Central memory CD4-positive, alpha-beta T cell (primary cell): ENCODE measurements around the gene SAMD10.
"Not testable (repeated sequence)": the region's sequence is repeated elsewhere in the genome, so short reads cannot be mapped to it uniquely, and the experiment has no call there.

Source experiments
- DNase-seq: peaks from one replicate; pipeline ENCODE4 v3.0.0; 2022

The SAMD10 gene

DNA sequence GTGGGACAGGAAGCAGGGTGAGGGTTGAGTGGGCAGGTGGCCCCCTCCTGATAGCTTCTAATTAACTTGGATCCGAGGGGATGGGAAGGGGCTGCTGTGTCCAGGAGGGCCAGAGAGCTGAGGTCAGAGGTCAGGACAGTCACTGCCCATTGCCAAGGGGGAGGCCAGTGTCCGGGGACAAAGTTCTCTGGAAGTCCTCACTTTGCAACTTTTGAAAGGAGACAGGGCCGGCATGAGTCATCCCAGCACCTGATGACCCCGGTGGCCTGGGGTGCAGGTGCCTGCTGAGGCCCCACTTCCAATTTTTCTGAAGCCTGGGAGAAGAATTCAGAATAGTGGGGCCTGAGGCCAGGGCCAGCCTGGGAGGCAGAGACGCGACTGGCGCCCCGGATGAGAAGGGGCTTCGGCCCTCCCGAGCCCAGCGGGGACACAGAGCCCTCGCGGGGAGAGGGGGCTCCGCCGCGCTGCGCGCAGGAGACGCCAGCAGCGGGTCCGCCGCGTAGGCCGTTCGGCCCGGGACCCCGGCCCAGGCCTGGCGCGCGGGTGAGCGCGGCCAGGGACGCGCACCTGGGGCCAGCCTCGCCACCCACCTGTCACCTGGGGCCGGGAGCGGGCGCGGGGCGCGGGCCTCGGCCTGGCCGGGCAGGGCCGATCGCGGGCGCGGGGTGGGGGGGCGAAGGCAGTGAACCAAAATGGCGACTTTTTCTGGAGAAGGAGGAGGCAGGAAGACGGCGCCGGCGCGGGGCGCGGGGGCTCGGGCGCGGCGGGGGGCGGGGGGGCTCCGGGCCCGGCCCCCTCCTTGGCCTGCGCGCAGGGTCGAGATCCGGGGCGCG is 10.3 kb downstream of the SAMD10 start:
- peak; percentile 40 for DNase-seq

DNA sequence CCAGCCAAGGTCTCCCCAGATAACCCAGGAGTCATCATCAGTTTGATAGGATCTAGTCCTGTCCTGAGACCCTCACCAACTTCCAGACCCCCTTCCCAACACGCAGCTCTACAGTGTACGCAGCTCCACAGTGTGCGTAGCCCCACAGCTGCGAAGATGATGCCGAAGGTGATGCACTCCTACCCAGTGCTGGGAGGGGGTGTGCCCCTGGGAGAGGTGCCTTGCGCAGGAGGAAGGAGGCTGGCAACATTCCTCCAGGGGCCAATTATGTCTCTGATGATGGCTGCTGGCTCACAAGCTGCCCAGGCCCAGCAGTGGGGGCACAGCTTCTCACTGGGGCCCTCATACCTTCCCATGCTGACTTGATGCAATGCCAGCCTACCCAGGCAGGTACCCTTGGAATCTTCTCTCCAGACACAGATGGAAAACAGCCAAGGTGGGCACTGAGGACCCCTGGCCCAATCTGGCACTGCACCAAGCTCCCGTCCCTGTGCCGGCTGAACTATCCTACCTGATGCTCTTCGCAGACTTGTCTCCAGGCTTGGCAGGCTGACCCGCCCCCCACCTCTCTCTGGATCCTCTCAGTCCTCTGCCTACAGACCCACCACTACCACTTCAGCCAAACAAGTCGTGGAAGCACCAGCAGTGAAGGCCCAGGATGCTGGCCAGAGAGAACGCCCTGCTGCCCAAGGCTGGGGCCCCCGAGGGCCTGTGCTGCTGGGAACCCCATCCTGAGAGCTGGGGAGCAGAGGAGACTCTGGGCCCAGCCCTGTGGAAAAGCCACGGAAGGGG is 11.1 kb downstream of the SAMD10 start:
- DNase-seq = no peak

DNA sequence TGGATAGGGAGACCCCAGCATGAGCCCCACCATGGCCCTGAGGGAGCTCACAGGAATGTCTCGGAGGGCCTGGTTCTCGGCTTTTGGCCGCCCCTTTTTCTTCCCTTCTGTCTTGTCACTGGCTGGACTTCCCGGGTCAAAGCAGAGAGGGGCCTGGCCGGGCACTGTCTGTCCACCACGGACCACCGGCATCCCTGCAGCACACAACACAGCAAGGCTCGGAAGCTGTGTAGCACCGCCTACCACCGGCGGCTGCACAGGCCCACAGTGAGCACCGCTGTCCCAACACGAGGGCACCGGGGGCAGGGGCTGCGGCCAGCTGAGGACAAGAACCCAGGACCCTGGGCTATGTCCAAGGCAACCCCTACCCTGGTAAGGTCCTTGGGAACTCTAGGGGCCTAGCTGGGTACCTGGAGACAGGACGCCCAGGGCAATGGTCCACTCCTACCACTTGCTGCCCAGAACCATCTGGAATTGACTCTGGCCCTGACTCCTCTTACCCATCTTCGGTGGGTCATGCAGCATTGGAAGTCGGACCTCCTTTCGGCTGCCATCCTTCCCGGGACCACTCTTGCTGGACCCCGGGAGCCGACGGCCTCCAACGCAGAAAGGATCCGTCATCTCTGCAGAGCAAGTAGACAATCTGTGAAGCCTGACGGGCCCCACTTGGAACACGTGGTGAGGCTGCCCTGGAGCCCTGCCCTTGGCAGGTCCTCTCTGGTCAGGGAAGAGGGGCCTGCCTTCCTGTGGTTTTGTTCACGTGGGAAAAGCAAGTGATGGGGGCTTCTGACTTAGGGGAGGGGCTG is 11.9 kb downstream of the SAMD10 start:
- no peak for DNase-seq

DNA sequence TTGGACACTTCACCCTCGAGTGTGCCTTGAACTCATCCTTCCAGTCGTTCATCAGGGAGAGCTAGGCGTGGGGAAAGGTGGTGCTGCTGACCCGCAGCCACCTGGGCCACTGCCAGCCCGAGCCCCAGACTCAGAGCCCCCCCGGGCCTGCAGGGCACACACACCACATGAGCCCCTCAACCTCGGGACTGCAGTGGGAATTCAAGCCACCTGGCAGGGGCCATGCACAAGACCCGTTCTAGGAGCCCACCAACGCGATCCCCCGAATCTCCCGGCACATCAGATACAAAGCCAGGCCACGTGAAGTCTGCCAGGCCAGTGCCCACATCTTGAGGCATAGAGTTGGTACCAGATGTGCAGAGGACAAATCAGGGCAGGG is 12.5 kb downstream of the SAMD10 start:
- no peak for DNase-seq

DNA sequence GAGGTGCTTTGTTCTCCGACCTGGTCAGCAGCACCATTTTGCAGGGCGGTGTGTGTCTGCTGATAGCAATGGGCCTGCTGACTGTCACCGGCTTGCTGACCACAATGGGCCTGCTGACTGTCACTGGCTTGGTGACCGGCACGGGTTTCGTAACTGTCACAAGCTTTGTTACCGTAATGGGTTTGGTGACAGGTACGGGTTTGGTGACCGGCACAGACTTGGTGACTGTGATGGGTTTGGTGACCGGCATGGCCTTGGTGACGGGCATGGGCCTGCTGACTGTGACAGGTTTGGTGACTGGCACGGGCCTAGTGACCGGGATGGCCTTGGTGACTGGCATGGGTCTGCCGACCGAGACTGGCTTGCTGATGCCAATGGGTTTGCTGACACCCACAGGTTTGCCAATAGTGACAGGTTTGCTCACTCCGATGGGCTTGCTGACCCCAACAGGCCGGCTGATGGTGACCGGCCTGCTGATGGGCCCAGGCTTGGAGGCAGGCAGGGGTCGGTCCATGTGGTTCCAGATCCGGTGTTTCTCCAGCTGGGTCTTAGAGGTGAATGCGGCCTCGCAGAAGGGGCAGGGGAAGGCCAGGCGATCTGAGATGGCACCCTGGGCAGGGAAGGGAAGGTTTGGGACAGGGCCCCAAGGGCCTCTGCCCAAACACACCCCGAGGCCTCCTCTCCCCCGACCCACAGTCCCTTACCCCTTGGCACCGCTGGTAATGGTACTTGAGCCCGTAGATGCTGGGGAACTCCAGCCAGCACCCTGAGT is 13.1 kb downstream of the SAMD10 start:
- DNase-seq = no peak

DNA sequence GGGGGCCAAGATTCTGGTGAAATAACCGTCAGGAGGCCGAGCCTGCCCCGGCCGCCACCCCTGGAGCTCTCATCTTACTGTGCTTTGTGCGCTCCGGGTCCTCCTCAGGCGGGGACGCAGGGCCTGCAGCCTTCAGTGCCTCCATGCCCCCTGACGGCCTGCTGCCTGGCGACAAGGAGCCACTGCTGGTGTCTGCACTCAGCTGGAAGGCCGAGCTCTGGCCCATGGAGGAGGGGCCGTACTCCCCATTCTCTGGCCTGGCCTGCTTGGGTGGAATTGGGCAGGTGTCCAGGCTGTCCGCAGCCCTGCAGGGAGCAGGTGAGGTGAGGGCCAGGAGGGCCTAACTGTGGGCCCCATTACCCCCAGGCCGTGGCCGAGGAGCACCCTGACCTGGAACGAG is 15.0 kb downstream of the SAMD10 start:
- DNase-seq = no peak

DNA sequence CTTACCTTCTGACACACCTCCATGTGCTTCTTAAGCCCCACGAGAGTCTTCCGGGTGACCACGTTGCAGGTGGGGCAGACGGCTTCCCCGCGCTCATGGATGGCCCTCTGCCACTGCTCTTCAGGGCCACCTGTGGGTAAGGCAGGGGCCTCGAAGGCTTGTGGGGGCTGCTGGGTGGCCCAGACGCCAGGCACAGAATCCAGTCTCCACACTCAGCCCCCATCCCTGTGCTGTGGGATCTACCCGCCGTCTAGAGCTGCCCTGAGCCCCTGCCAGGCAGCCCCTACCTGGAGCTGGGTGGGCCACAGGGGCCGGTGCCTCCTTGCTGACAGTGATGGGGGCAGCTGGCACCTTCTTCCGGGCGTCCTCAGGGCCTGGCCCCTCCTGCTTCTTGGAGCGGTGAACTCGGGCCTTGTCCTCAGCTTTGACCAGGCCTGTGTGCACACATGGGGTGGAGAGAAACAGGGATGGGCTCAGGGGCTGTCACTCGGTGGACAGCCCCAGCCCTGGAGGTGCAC is 15.6 kb downstream of the SAMD10 start:
- no peak for DNase-seq

DNA sequence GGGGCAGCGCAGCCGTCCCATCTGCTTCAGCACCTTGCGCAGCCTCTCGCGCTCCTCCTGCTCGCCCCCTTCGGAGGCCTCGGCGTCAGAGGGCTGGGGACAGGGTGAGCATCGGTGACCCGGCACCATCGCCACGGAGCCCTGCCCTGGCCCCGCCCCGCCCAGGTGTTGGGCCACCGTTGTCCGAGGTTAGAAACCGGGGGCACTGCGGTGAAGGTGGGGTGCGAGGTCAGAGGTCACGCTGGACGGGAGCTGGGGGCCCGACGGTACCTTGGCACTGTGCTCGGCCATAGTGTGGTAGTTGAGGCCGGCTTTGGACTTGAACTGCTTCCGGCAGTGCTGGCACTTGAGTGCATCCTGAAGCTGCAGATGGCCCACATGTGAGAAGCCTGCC is 16.1 kb downstream of the SAMD10 start:
- DNase-seq = no peak

DNA sequence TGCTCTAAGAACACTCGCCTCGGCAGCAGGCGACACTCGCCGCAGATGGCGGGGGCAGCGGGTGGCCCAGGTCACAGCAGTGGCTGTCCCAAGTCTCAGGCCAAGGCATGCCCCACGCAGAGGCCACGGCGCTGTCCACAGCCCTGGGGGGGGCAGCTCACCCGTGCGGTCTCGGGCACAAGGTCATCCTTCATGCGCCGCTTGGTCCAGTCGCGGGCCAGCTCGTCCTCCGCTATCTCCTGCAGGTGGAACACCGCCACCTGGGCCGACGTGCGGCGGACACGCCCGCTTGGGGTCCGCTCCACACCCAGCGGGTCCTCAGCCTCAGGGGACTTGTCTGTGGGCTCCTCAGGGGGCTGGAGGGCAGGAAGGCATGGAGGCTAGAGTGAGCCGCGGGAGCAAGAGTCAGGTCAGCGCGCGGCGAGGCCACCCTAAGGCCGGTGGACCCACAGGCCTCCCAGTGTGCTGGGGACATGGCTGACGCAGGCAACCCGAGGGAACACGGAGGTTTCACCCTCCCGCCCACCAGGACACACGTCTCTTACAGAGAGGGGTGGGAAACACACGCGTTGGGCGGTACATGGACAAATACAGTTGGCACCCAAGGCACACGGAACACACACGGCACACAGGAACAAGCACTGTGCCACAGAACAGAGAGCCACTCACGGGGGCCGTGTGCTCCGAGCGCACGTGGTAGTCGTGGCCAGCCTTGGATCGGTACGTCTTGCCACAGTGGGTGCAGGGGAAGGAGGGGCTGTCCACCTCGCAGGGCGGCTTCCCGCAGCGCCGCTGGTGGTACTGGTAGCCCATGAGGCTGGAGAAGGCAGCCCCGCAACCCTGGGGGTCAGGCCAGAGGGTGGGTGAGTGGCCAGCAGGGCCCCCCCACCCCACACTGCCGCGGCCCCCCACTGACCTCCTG is 16.8 kb downstream of the SAMD10 start:
- DNase-seq = no peak

DNA sequence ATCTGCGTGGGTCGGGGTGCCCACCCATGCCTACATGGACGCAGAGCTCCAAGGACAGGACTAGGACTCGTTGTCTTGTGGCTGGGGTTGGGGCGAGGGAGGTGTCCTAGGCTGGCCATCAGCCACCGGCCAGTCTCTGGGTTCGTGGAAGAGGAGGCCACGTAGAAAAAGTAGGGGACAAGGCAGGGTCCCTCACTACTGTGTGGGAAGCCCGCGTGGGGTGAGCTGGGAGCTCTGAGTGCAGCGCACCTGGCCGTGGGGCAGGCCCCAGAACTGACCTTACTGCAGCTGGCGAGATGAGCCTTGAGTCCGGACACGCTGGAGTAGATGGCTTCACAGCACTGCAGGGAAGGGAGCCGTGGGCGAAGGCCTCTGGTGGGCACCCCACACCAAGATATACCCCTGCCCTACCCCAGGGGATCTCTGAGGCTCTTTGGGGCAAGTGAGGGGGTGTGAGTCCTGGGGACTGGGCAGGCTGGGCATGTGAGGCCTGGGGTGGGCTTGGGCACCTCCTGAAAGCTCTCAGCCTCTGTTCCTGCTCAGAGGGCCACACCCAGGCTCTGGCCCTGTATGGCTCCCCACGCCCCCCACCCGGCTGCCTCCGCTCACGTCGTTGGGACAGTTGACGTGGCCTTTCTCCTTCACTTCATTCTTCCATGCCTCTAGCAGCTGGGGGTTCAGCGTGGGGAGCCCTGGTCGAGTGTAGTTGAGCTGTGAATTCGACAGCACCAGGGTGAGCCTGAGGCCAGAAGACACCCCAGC is 17.6 kb downstream of the SAMD10 start:
- no peak for DNase-seq

DNA sequence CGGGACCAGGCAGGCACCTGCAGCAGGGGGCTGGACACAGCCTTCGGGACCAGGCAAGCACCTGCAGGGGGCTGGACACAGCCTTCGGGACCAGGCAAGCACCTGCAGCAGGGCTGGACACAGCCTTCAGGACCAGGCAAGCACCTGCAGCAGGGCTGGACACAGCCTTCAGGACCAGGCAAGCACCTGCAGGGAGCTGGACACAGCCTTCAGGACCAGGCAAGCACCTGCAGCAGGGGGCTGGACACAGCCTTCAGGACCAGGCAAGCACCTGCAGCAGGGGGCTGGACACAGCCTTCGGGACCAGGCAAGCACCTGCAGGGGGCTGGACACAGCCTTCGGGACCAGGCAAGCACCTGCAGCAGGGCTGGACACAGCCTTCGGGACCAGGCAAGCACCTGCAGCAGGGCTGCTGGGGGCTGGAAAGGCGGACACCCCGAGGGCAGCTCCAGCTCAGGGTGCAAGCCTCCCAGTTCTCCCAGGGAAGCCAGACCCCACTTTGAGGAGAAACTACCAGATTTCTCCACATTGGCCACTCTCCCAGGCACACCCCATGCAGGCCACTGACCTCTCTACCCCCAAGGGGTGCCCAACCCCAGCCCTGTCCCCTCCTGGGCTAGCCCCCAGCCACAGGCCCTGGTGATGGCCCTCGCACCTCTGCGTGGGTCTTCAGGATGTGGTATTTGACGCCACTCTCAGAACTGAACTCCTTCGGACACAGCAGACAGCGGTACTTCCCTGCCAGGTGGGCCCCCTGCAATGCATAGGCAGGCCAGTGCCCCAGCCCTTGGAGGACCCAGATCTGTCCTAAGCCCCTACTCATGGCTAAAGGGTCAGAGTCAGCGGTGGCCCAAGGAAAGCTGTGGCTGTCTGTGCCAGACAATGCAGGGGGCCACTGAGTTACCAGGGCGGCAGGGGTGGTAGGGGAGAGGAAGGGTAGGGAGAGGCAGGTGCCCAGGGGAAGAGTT is 18.5 kb downstream of the SAMD10 start:
- not testable (repeated sequence) for DNase-seq

DNA sequence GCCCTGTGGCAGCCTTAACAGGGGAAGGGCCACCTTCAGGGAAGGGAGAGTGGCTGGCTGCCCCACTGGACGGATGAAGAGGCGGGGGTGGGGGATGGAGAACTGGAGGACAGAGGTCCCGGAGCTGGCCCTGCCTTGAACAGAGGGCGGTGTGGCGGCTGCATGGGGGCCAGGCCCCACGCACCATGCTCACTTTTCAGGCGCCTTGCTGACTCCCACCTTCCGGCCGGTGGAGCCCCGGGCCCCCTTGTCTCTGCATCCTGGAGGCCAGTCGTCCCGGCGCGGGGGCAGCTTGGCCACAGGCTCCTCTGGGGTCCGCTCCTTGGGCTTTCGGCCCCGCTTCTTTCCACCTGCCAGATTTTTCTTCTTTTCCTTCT is 19.8 kb downstream of the SAMD10 start:
- no peak for DNase-seq

DNA sequence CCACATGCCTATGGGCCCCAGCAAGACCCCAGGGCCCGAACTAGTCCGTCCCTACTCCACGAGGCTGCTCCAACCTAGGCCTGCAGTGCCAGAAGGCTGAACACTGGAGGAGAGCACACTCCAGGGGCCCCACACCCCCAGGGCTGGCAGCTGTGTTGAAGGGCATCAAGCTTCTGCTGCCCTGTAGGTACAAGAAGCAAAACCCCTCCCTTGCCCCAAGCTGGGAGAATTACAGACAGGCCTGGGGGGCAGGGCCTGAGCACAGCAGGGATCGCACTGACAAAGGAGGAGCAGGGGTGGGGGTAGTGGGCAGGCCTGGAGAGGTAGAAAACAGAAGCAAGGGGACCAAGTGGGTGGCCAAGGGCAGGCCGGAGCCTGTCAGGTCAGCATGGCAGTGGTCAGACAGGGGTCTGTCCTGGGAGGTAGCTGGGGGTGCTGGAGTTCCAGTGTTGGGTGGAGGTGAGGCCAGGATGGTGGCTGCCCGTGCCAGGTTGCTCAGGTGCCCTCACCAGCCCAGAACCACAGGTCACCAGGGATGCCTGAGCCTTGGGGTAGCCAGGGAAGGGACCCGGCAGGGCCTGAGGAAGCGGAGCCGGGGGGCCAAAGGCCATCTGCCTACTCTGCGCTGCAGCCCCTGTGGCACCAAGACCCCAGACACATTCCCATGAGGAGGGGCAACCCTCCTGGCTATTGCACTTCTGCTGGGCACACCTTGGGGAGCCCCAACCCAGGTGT is 20.3 kb downstream of the SAMD10 start:
- DNase-seq = no peak

DNA sequence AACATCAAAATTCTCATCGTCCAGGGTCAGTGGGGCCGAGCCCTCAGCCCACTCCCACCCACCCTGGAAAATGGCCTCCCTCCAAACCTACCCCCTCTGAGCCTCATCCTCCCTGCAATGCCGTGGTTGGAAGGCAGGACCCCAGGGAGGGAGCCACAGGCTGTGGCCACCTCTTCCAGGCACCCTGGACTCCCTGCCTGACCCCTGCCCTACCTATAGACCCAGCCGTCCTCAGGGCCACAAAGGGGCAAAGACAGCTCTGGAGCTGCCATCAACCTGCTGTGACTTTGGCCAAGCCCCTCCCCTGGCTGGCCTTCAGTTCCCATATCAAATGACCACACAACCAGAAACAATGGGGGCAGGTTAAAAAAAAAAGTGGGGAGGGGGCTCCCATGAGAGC is 21.0 kb downstream of the SAMD10 start:
- DNase-seq = no peak

DNA sequence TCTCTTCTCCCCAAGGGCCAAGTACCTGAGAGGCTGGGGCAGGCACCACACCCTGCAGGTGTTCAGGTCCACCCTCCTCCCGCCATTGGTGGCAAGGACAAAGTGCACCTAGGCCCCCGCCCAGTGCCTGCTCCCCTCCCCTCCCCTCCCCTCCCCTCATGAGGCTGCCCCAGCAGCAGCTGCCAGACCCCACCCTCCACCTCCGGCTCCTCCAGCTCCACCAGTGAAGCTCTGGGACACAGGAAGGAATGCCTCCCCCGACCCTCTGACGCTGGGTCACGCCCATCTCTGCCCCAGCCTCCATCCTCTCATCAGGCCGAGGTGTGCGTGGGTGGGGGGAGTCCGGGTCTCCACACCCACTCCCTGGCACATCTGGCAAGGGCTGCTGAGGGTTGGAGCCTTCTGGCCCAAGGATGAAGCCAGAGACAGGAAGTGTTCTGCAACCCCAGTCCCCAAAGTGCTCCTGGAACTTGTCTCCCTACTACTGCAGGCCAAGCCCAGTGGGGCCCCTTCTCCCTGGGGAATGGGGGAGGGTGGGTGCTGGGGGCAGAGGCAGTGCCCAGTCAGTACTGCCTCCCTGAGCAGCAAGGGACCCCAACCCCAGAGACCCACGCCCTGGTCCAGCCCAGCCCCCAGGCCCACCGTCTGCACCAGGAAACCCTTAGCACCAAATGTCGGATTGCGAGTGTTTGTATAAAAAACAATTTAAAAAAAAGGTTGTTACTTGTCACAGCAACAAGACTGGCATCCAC is 21.6 kb downstream of the SAMD10 start:
- no peak for DNase-seq

DNA sequence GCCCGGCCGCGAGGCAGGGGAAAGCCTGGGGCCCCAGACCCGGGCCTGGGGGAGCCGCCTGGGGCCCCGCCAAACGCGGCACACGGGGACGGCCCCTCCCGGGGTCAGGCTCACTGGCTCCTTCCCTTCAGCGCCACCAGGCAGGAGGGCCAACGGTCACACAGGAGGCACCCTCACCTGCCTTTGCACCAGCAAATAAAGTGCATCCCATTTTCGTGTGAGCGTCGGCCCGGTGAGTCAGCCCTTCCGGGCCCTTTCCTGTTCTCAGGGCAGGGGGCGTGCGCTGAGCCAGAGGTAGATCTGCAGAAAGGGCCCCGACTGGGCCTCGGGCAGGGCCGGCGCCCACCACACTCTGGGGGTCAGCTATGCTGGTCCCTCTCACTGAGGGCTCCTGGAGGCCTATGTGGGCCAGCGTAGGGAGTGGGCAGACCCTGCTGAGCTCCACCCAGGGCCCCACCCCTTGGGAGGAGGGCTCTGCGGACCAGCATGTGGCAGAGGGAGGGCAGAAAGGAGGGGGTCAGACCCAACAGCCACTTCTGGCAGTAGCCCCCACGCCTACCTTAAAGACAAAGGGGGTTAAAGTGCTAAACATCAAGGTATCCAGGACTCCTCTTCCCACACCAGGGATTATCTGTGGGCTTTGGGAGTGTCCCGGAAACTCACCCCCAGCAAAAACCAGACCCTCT is 22.3 kb downstream of the SAMD10 start:
- DNase-seq = peak; percentile 56

DNA sequence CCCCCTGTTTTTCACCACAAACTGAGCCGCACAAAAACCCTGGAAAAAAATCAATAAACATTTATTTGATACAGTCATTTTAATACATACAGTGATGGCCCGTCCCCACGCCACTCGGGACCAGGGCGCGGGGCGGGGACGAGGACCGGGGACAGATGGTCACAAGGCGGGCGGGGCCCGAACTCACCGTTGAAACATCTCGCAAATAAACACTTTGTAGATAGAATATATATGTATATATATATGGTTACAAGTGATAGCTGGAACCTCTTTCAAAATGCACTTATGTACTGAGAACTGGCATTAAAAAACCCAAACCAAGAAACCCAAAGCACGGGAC is 22.8 kb downstream of the SAMD10 start:
- DNase-seq = no peak
